Keratinocyte (primary cell): ENCODE results near the gene RPL32. TPM values are rescaled to one million over a fixed set of nuclear protein-coding genes. Genes with fewer than 3 reads are reported as not detected.

Source experiments
- DNase-seq: peaks from one replicate; pipeline ENCODE4 v3.0.0-alpha.2; 2011; ENCODE audit warnings: low read depth, missing footprints, low spot score
- FAIRE-seq: peaks from 2 replicates; lab custom pipeline; 2011; peaks lifted over from hg19 to GRCh38; lab: Jason Lieb, UNC
- H2AFZ ChIP-seq: 2 replicates; pipeline ENCODE4 v1.6.0; 2012; ENCODE audit warnings: low read length, control low read depth, inconsistent platforms; ENCODE audit not compliant: control insufficient read depth
- H3K27ac ChIP-seq: 2 replicates; pipeline ENCODE4 v1.5.1; 2011; ENCODE audit warnings: low read length; ENCODE audit not compliant: control insufficient read depth, insufficient read depth
- H3K27me3 ChIP-seq: 3 replicates; pipeline ENCODE4 v1.6.0; 2011; ENCODE audit warnings: low read length; ENCODE audit not compliant: control insufficient read depth, insufficient read depth; ENCODE audit errors: extremely low read depth
- H3K36me3 ChIP-seq, 2 experiments: 2 replicates in 1 of 2; 3 replicates in 1 of 2; pipeline ENCODE4 v1.5.1; 2011; ENCODE audit warnings: low read length in 2 of 2, mild to moderate bottlenecking in 1 of 2; ENCODE audit not compliant: control insufficient read depth in 2 of 2, insufficient read depth in 2 of 2; ENCODE audit errors: extremely low read depth in 1 of 2
- H3K4me1 ChIP-seq: 3 replicates; pipeline ENCODE4 v1.5.1; 2011; ENCODE audit warnings: low read length; ENCODE audit not compliant: control insufficient read depth, insufficient read depth; ENCODE audit errors: extremely low read depth
- H3K4me2 ChIP-seq: 3 replicates; pipeline ENCODE4 v1.6.0; 2011; ENCODE audit warnings: low read depth, low read length; ENCODE audit not compliant: control insufficient read depth, insufficient read depth; ENCODE audit errors: extremely low read depth
- H3K4me3 ChIP-seq, 3 experiments: fragments of 200-600 bp in 1 of 3; sonication (generic) in 1 of 3; 2 replicates in 2 of 3; 3 replicates in 1 of 3; pipeline ENCODE4 v1.5.1; 2011 to 2016; ENCODE audit warnings: low read length in 3 of 3, mild to moderate bottlenecking in 3 of 3, control low read depth in 2 of 3, inconsistent platforms in 1 of 3, low read depth in 1 of 3, mixed read lengths in 1 of 3, mixed run types in 1 of 3, moderate library complexity in 1 of 3; ENCODE audit not compliant: control insufficient read depth in 2 of 3, insufficient read depth in 2 of 3; ENCODE audit errors: extremely low read depth in 1 of 3
- H3K79me2 ChIP-seq: 2 replicates; pipeline ENCODE4 v1.6.0; 2012; ENCODE audit warnings: low read length; ENCODE audit not compliant: control insufficient read depth, insufficient read depth
- H3K9ac ChIP-seq: 3 replicates; pipeline ENCODE4 v1.6.0; 2011; ENCODE audit warnings: low read length; ENCODE audit not compliant: control insufficient read depth, insufficient read depth; ENCODE audit errors: extremely low read depth
- H3K9me1 ChIP-seq: 3 replicates; pipeline ENCODE4 v1.6.0; 2011; ENCODE audit warnings: low read length; ENCODE audit not compliant: control insufficient read depth, insufficient read depth; ENCODE audit errors: extremely low read depth
- H3K9me3 ChIP-seq: 2 replicates; pipeline ENCODE4 v1.5.1; 2012; ENCODE audit warnings: low read depth, low read length; ENCODE audit not compliant: control insufficient read depth
- H4K20me1 ChIP-seq: 3 replicates; pipeline ENCODE4 v1.6.0; 2011; ENCODE audit warnings: low read length; ENCODE audit not compliant: control insufficient read depth, insufficient read depth; ENCODE audit errors: extremely low read depth
- EZH2 ChIP-seq: IDR thresholded peaks from one replicate; pipeline ENCODE4 v1.6.1; 2012; ENCODE audit warnings: inconsistent platforms, mild to moderate bottlenecking, low read length, moderate library complexity
- dilution Hi-C: fragments of 300-500 bp; cut with MboI; formaldehyde crosslinking; loops from one replicate; pipeline ENCODE4 v1.7.0; 2020; ENCODE audit warnings: low sequenced_read_pairs; ENCODE audit not compliant: extremely low pct_ligation_motif_present
- polyA plus RNA-seq, 5 experiments: library from polyadenylated mRNA; depleted of rRNA in 3 of 5; stranded (reverse) in 3 of 5; stranded (forward) in 1 of 5; unstranded in 1 of 5; fragments of >200 nt; gene quantifications; 1 replicate in 1 of 5; 2 replicates in 3 of 5; 3 replicates in 1 of 5; pipeline versions ENCODE4 v1.2.1 to v1.2.3, GENCODE V29; 2011 to 2012; ENCODE audit warnings: missing spikeins in 2 of 5, low read depth in 1 of 5, low replicate concordance in 1 of 5
- TF ChIP-seq, protein P1 (sequence below), 3 experiments: IDR thresholded peaks in 1 of 3; conservative IDR thresholded peaks in 1 of 3; optimal IDR thresholded peaks in 1 of 3; 2 replicates in 2 of 3; 3 replicates in 1 of 3; pipeline versions ENCODE3 to v1.5.1; 2011; ENCODE audit warnings: low read length in 3 of 3, mild to moderate bottlenecking in 3 of 3, moderate library complexity in 2 of 3, control low read depth in 1 of 3, inconsistent platforms in 1 of 3; ENCODE audit not compliant: insufficient read depth in 2 of 3; ENCODE audit errors: extremely low read depth in 1 of 3

RPL32 gene
- polyA plus RNA-seq, 1 donor (not counting 4 experiments of a cell fraction or from before 2014, with no cell fraction given): 2,534 TPM

DNA sequence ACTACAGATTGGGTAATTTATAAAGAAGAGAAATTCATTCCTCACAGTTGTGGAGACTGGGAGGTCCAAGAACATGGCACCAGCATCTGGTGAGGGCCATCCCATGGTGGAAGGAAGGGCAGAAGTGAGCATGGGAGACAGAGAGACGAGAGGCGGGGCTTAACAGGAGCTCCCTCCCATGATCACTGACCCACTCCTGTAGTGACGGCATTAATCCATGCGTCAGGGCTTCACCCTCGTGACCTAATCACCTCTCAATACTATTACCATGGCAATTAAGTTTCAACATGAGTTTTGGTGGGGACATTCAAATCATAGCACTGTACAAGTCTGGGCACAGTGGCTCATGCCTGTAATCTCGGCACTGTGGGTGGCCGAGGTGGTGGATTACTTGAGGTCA lies 17.1 kb downstream of the RPL32 start:
- H3K4me3 ChIP-seq: no peak overlapping the region
- H3K9me1 ChIP-seq: no peaks in the 10 kb centered on the region
- H3K79me2 ChIP-seq: no peaks in the 10 kb centered on the region
- dilution Hi-C loops: no loop called here
- H3K9ac ChIP-seq: no peak overlapping the region
- H3K9me3 ChIP-seq: no peaks in the 10 kb centered on the region
- H3K36me3 ChIP-seq: no peaks in the 10 kb centered on the region
- H2AFZ ChIP-seq: no peak overlapping the region
- DNase-seq: no peak
- no peak for FAIRE-seq
- peaks cover 7% of the 10 kb centered on the region for H3K4me1 ChIP-seq
- H3K27ac ChIP-seq: no peak overlapping the region
- no peak overlapping the region for H3K4me2 ChIP-seq
- TF ChIP-seq EZH2: no peak
- TF ChIP-seq, protein P1, sequence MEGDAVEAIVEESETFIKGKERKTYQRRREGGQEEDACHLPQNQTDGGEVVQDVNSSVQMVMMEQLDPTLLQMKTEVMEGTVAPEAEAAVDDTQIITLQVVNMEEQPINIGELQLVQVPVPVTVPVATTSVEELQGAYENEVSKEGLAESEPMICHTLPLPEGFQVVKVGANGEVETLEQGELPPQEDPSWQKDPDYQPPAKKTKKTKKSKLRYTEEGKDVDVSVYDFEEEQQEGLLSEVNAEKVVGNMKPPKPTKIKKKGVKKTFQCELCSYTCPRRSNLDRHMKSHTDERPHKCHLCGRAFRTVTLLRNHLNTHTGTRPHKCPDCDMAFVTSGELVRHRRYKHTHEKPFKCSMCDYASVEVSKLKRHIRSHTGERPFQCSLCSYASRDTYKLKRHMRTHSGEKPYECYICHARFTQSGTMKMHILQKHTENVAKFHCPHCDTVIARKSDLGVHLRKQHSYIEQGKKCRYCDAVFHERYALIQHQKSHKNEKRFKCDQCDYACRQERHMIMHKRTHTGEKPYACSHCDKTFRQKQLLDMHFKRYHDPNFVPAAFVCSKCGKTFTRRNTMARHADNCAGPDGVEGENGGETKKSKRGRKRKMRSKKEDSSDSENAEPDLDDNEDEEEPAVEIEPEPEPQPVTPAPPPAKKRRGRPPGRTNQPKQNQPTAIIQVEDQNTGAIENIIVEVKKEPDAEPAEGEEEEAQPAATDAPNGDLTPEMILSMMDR (optimal IDR thresholded peaks at IDR 0.05 in 1 of 3, IDR thresholded peaks at IDR 0.05 in 1 of 3, conservative IDR thresholded peaks at IDR 0.05 in 1 of 3; ENCODE audit: extremely low read depth in 1 of 3, insufficient read depth in 2 of 3, low read length in 3 of 3): no peak
- H4K20me1 ChIP-seq: no peaks in the 10 kb centered on the region
- H3K27me3 ChIP-seq: no peaks in the 10 kb centered on the region

DNA sequence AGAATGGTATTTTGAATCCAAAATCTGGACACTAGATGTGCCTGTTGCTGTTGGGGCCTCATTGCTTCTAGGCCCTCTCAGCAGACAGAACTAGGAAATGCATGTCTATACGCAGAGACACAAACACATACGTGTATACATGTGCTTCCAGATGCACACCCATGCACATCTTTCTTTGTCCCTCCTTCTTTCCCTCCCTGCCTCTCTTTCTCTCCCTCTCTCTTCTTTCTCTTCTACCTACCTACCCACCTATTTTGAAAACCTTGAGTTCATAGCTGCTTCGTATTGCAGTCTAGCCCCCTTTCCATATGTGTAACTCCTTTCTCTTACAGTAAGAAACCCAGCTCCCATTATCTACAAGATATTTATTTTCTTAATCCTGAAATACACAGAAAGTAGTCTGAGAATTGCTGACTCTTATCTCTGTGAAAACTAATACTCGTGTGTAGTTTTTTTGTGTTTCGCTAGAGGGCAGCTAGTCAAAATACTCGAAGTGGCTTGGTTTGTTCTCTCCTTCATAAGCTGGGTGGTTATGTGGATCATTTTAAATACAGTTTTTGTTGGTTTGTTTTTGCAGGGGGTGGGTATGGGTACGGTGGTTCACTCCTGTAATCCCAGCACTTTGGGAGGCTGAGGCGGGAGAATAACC lies 18.5 kb downstream of the RPL32 start:
- H3K9me1 ChIP-seq: no peaks in the 10 kb centered on the region
- no peak for DNase-seq
- no peaks in the 10 kb centered on the region for H3K27me3 ChIP-seq
- no peak overlapping the region for H2AFZ ChIP-seq
- no peak for FAIRE-seq
- H3K27ac ChIP-seq: no peak overlapping the region
- H4K20me1 ChIP-seq: no peaks in the 10 kb centered on the region
- no peaks in the 10 kb centered on the region for H3K36me3 ChIP-seq
- H3K4me3 ChIP-seq: no peak overlapping the region
- H3K4me1 ChIP-seq: no peaks in the 10 kb centered on the region
- dilution Hi-C loops: no loop called here
- H3K9me3 ChIP-seq: no peaks in the 10 kb centered on the region
- no peak overlapping the region for H3K4me2 ChIP-seq
- H3K9ac ChIP-seq: no peak overlapping the region
- TF ChIP-seq EZH2: no peak
- TF ChIP-seq, protein P1 (optimal IDR thresholded peaks at IDR 0.05 in 1 of 3, IDR thresholded peaks at IDR 0.05 in 1 of 3, conservative IDR thresholded peaks at IDR 0.05 in 1 of 3; ENCODE audit: extremely low read depth in 1 of 3, insufficient read depth in 2 of 3, low read length in 3 of 3): no peak
- H3K79me2 ChIP-seq: no peaks in the 10 kb centered on the region
